Gastroesophageal sphincter (tissue), 4 donors: ENCODE data around the gene ZSWIM1. TPM values are rescaled to one million over a fixed set of nuclear protein-coding genes. Genes with fewer than 3 reads are reported as not detected.
"Not testable (repeated sequence)": the region's sequence is repeated elsewhere in the genome, so short reads cannot be mapped to it uniquely, and the experiment has no call there.

Source experiments
- ATAC-seq: fragments of 150-250 bp; one replicate; pipeline ENCODE4 v1.9.1; 2016; ENCODE audit warnings: mild to moderate bottlenecking, moderate library complexity
- H3K27ac ChIP-seq, 4 donors: fragments of 200-600 bp; sonication (generic) in 3 of 4; 1 replicate in 3 of 4; 2 replicates in 1 of 4; pipeline ENCODE4 v1.5.1; 2016 to 2019
- H3K27me3 ChIP-seq: fragments of 200-600 bp; sonication (generic); one replicate; pipeline ENCODE4 v1.5.1; 2019
- H3K36me3 ChIP-seq, 2 donors: fragments of 200-600 bp; sonication (generic); one replicate each; pipeline ENCODE4 v1.5.1; 2019; ENCODE audit warnings: control low read depth in 1 of 2
- H3K4me1 ChIP-seq, 3 donors: fragments of 200-600 bp; sonication (generic); 1 replicate in 2 of 3; 2 replicates in 1 of 3; pipeline ENCODE4 v1.5.1; 2016 to 2019; ENCODE audit warnings: control low read depth in 2 of 3
- H3K4me3 ChIP-seq, 2 donors: fragments of 200-600 bp; sonication (generic); one replicate each; pipeline ENCODE4 v1.5.1; 2019; ENCODE audit warnings: mild to moderate bottlenecking in 1 of 2, moderate library complexity in 1 of 2
- H3K9me3 ChIP-seq, 3 donors: fragments of 200-600 bp; sonication (generic); one replicate each; pipeline ENCODE4 v1.5.1; 2017 to 2019; ENCODE audit warnings: control low read depth in 2 of 3
- EP300 ChIP-seq: sonication (generic); formaldehyde crosslinking; IDR thresholded peaks from one replicate; pipeline ENCODE4 v1.6.1; 2017; ENCODE audit warnings: antibody characterized with exemption, mild to moderate bottlenecking
- POLR2A ChIP-seq, 2 donors: fragments of 450-650 bp; IDR thresholded peaks; one replicate each; pipeline ENCODE4 v1.6.1; 2017; ENCODE audit warnings: antibody characterized with exemption in 2 of 2, mild to moderate bottlenecking in 2 of 2, moderate library complexity in 1 of 2
- POLR2AphosphoS5 ChIP-seq: sonication (generic); formaldehyde crosslinking; IDR thresholded peaks from one replicate; pipeline ENCODE4 v1.6.1; 2017; ENCODE audit warnings: antibody characterized with exemption
- WGBS, 2 donors: methylation state at CpG; one replicate each; pipeline ENCODE4 v1.1.5; 2018; ENCODE audit warnings: low coverage in 1 of 2; 5-methylcytosine and 5-hydroxymethylcytosine counted together
- total RNA-seq, 4 donors: library from RNA; depleted of rRNA; stranded (reverse); fragments of >200 nt; gene quantifications; one replicate each; pipeline ENCODE4 v1.1.0, GENCODE V29; 2016
- TF ChIP-seq, protein P1 (sequence below), 4 experiments: fragments of 200-600 bp in 2 of 4; fragments of 450-650 bp in 2 of 4; sonication (generic) in 1 of 4; IDR thresholded peaks; one replicate each; pipeline ENCODE4 v1.5.1; 2017 to 2019; ENCODE audit warnings: antibody characterized with exemption in 4 of 4, mild to moderate bottlenecking in 2 of 4, moderate library complexity in 2 of 4

ZSWIM1 gene
- total RNA-seq, 4 donors from 2014 or later = 6.6 to 11.9 (median 9.1) TPM

DNA sequence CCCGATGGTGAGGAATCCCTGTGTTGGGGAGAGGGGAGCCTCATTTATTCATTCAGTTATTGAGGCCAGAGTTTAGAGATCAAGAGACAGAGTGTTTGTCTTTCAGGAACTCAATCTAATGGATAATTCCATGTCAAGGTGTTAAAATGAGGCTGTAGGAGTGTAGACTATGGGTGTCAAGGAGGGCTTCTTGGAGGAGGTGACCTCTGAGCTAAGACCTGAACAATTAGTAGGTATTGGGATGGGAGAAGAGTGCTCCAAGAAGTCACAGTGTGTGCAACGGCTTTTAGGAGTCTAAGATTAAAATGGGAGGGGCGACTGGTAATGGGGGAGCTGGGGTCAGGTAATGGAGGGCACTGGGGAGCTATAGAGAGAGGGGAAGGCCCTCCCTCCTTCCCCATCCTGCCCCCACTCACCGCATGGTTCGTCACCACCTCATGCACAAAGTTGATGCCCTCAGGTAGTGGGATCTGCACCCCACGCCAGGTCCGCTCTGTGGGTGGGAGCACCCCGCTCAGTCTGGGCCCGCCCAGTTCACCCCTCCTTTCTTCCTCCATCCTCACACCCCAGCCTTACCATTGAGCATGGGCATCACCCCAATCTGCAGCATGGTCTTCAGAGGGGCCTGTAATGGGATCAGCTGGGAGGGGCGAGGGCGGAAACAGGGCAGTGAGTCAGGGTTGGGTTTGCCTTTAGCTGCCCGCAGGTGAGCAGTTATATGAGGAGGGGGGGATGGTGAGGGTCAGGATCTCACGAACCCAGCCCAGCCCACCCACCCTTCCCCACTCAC, 18.2 kb downstream of the ZSWIM1 start:
- H3K4me3 ChIP-seq = no peak overlapping the region
- peaks cover 0 to 89% of the 10 kb centered on the region in 2 donors for H3K36me3 ChIP-seq
- H3K9me3 ChIP-seq = no peaks in the 10 kb centered on the region
- no peaks in the 10 kb centered on the region for H3K4me1 ChIP-seq
- 73 to 76% methylated on average over 4 to 7 of the region's 13 CpGs for WGBS, 2 donors
- H3K27ac ChIP-seq = no peak overlapping the region
- ATAC-seq = no peak
- no peaks in the 10 kb centered on the region for H3K27me3 ChIP-seq
- TF ChIP-seq, protein P1, sequence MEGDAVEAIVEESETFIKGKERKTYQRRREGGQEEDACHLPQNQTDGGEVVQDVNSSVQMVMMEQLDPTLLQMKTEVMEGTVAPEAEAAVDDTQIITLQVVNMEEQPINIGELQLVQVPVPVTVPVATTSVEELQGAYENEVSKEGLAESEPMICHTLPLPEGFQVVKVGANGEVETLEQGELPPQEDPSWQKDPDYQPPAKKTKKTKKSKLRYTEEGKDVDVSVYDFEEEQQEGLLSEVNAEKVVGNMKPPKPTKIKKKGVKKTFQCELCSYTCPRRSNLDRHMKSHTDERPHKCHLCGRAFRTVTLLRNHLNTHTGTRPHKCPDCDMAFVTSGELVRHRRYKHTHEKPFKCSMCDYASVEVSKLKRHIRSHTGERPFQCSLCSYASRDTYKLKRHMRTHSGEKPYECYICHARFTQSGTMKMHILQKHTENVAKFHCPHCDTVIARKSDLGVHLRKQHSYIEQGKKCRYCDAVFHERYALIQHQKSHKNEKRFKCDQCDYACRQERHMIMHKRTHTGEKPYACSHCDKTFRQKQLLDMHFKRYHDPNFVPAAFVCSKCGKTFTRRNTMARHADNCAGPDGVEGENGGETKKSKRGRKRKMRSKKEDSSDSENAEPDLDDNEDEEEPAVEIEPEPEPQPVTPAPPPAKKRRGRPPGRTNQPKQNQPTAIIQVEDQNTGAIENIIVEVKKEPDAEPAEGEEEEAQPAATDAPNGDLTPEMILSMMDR (IDR thresholded peaks at IDR 0.05) = no peak
- TF ChIP-seq EP300 (no peak), POLR2AphosphoS5 (no peak), POLR2A (IDR thresholded peaks at IDR 0.05) (no peak)

- peaks cover 0 to 89% of the 10 kb centered on the region in 2 donors for H3K36me3 ChIP-seq
- 94 to 95% methylated on average over 5 to 6 of the region's 6 CpGs for WGBS, 2 donors
- not testable (repeated sequence) for H3K27ac ChIP-seq, H3K4me1 ChIP-seq, H3K4me3 ChIP-seq, ATAC-seq, H3K27me3 ChIP-seq, H3K9me3 ChIP-seq
These were observed 20.3 kb downstream of the ZSWIM1 start for GRCh38 chr20:45901332-45901731.

DNA sequence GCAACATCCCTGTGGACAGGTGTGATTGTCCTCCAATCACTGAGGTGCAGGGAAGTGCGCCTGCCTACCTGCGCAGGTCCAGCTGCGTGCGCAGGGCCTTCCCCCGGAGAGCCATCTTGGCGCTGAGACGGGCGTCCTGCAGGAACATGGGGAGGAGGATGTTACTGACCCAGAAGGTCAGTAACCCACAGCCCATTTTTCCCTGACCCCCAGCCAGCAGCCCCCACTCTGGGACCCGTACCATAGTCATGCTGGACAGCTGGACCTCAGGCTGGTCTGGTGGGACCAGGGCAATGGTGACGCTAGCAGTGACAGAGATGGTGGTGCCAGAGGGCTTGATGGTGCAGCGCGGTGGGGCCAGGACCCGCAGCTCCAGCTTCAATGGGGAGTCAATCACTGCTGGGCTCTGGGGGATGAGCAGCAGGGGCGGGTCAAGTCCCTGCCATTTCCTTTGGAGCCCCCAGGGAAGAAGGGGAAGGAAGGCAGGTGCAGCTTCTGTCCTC, 21.2 kb downstream of the ZSWIM1 start:
- peak; percentile 26 for ATAC-seq
- no CpG with 5 or more reads among the region's 14 CpGs for WGBS, 2 donors
- H3K36me3 ChIP-seq = peaks cover 0 to 83% of the 10 kb centered on the region in 2 donors

DNA sequence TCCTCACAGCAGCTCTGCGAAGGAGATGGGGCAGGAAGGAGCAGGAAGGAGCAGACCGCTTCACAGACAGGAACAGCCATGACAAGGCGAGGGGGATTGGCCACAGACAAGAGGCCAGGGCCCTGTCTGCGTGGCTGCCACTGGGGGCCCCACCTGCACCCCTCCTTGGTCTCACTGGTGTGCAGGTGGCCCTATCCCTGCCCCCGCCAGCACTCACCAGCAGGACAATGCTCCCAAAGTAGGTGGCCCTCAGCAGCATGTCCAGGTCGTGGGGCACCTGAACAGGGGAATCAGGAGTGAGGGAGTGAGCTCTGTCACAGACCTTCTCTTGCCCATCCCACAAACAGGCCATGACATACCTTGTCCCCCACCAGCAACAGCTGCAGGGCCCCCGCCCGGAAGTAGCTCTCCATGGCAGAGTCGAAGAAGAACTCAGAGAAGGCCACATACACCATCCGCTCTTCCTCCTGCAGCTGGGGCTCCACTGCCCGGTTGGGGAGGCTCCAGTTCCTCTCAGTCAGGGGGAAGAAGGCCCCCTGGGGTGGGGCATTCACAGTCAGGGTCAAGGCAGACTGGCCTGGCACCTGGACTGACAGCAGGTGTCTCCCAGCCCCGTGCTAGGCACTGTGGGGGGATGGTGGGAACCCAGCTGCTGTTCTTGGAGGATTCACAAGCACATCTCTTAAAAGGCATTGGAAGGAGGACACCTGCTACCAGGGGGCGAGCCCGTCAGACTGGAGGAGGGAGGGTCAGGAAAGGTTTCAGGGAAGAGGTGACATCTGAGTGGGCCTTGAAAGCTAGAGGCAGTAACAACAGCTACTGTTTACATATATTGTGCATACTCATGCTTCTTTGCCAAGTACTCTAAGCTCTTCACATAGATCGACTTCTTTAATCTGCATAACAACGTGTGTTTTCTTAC, 23.8 kb downstream of the ZSWIM1 start:
- H3K36me3 ChIP-seq = peaks cover 0 to 63% of the 10 kb centered on the region in 2 donors

More for the DNA sequence above, 21.2 kb downstream of the ZSWIM1 start:
- H3K9me3 ChIP-seq = no peaks in the 10 kb centered on the region
- no peak overlapping the region for H3K27ac ChIP-seq
- TF ChIP-seq POLR2A (IDR thresholded peaks at IDR 0.05) (peak in 1 of 2 donors; percentile 3), POLR2AphosphoS5 (no peak)
- no peaks in the 10 kb centered on the region for H3K27me3 ChIP-seq
- H3K4me1 ChIP-seq = no peaks in the 10 kb centered on the region
- no peak overlapping the region for H3K4me3 ChIP-seq

DNA sequence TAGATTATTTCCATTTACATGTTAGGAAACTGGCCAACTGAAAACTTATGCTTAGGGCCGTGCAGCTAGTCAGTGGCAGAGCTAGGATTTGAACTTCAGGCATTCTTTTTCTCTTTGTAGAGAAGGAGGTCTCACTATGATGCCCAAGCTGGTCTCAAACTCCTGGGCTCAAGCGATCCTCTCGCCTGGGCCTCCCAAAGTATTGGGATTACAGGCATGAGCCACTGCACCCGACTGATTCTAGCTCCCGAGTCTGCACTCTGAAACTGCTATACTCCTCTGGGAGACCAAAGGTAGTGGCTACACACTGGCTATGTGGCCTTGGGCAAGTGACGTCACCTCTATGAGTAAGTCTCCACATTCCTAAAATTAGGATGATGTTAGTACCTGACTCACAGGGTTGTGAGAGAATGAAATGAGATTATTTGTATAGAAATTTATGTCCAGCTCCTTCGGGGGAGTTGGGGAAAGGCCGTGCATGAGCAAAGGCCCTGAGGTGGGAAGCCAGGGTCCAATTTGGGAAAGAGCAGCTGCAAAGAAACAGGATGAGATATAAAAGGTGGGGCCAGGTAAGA, 24.6 kb downstream of the ZSWIM1 start:
- 75 to 86% methylated on average over 4 to 6 of the region's 8 CpGs for WGBS, 2 donors

More for the DNA sequence above, 23.8 kb downstream of the ZSWIM1 start:
- Histone ChIP-seq H3K4me3 (no peak overlapping the region), H3K4me1 (no peaks in the 10 kb centered on the region), H3K9me3 (no peaks in the 10 kb centered on the region), H3K27ac (no peak overlapping the region), H3K27me3 (no peaks in the 10 kb centered on the region)
- ATAC-seq = no peak
- WGBS, 2 donors = 82 to 86% methylated on average over 5 to 7 of the region's 16 CpGs
- TF ChIP-seq, protein P1 (IDR thresholded peaks at IDR 0.05) = no peak
- TF ChIP-seq POLR2AphosphoS5 (no peak), POLR2A (IDR thresholded peaks at IDR 0.05) (no peak), EP300 (no peak)

More for the DNA sequence above, 24.6 kb downstream of the ZSWIM1 start:
- Histone ChIP-seq H3K36me3 (peaks cover 0 to 57% of the 10 kb centered on the region in 2 donors), H3K4me1 (no peaks in the 10 kb centered on the region), H3K27ac (no peak overlapping the region), H3K27me3 (no peaks in the 10 kb centered on the region), H3K9me3 (no peaks in the 10 kb centered on the region), H3K4me3 (no peak overlapping the region)
- ATAC-seq = no peak
- TF ChIP-seq POLR2A (IDR thresholded peaks at IDR 0.05) (no peak), POLR2AphosphoS5 (no peak), EP300 (no peak)
- TF ChIP-seq, protein P1 (IDR thresholded peaks at IDR 0.05) = no peak
